Stimulated activated CD8-positive, alpha-beta memory T cell treated with anti-CD3 and anti-CD28 coated beads, Interleukin-4, amount 100 ng/mL, for 24 hours (primary cell): ENCODE results near the gene TAF7L.
"Not testable (repeated sequence)": the region's sequence is repeated elsewhere in the genome, so short reads cannot be mapped to it uniquely, and the experiment has no call there.

Experiments
- DNase-seq: peaks from one replicate; pipeline ENCODE4 v3.0.0-alpha.2; 2020; ENCODE audit warnings: low read depth

The TAF7L gene

GRCh38 chrX:101290957-101291603 is at the start of gene TAF7L:
Gene TAF7L (minus strand): TSS chrX:101291334. CDS start chrX:101287543, 3,791 bp downstream.
- DNase-seq = no peak

- DNase-seq = no peak
Observed at GRCh38 chrX:101337776-101338271, 46.7 kb upstream of the TAF7L start.

- not testable (repeated sequence) for DNase-seq
Observed at GRCh38 chrX:101334310-101334709, 43.2 kb upstream of the TAF7L start.

GRCh38 chrX:101326600-101326999 is 35.5 kb upstream of the TAF7L start:
- not testable (repeated sequence) for DNase-seq

GRCh38 chrX:101303790-101304189 is 12.7 kb upstream of the TAF7L start:
- DNase-seq = no peak

- not testable (repeated sequence) for DNase-seq
Observed at GRCh38 chrX:101295603-101296002, 4.5 kb upstream of the TAF7L start.

- no peak for DNase-seq
Observed at GRCh38 chrX:101287402-101287801, 3.7 kb downstream of the TAF7L start.

GRCh38 chrX:101276238-101276637 is 14.9 kb downstream of the TAF7L start:
- no peak for DNase-seq

GRCh38 chrX:101274198-101274597 is 16.9 kb downstream of the TAF7L start:
- no peak for DNase-seq

GRCh38 chrX:101265869-101266428 is 25.2 kb downstream of the TAF7L start:
- no peak for DNase-seq

GRCh38 chrX:101263766-101264165 is 27.4 kb downstream of the TAF7L start:
- DNase-seq = no peak

- no peak for DNase-seq
Observed at GRCh38 chrX:101262590-101262989, 28.5 kb downstream of the TAF7L start.

- DNase-seq = no peak
Observed at GRCh38 chrX:101260435-101260834, 30.7 kb downstream of the TAF7L start.

GRCh38 chrX:101258259-101258581 is 32.9 kb downstream of the TAF7L start:
- DNase-seq = no peak

- DNase-seq = no peak
Observed at GRCh38 chrX:101257448-101258258, 33.5 kb downstream of the TAF7L start.

- no peak for DNase-seq
Observed at GRCh38 chrX:101252634-101253033, 38.5 kb downstream of the TAF7L start.

- DNase-seq = no peak
Observed at GRCh38 chrX:101241531-101241930, 49.6 kb downstream of the TAF7L start.

GRCh38 chrX:101237041-101237440 is 54.1 kb downstream of the TAF7L start:
- DNase-seq = no peak

- no peak for DNase-seq
Observed at GRCh38 chrX:101232316-101232715, 58.8 kb downstream of the TAF7L start.

- no peak for DNase-seq
Observed at GRCh38 chrX:101231080-101231479, 60.1 kb downstream of the TAF7L start.

- DNase-seq = no peak
Observed at GRCh38 chrX:101230636-101231035, 60.5 kb downstream of the TAF7L start.

GRCh38 chrX:101229170-101229569 is 62.0 kb downstream of the TAF7L start:
- no peak for DNase-seq

GRCh38 chrX:101223226-101223625 is 67.9 kb downstream of the TAF7L start:
- DNase-seq = no peak
